ENCODE measurements around the gene TEAD1.

TEAD1 gene

DNA sequence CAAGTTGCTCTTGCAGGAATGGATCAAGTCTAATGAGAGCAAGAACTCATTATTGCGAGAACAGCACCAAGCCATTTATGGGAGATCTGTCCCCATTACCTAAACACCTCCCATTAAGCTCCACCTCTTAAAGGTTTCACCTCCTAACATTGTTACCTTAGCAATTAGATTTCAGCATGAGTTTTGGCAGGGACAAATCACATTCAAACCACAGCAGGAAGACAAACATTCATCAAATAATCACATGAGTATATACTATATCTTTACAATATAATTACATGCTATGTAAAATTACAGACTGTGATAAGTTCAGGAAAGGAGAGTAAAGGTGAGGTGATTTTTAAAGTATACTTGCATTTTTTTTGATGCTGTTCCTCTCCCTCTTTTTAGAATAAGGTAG, 6.6 kb upstream of the TEAD1 start:
- DNase-seq = no peak

DNA sequence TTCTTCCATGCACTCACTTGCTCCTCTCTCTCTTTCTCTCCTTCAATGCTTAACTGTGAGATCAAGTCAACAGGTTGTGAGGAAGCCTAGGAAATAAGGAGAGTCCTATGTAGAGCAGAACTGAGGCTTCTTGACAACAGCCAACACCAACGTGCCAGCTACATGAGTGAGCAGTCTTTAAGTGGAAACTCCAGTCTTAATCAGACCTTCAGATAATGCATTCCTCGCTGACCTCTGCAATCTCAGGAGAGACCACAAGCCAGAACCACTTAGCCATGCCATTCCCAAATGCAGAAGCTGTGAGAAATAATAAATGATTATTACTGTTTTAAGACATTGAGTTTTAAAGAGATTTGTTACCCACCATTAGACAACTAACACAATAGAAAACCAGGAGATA, 6.1 kb upstream of the TEAD1 start:
- DNase-seq = no peak

DNA sequence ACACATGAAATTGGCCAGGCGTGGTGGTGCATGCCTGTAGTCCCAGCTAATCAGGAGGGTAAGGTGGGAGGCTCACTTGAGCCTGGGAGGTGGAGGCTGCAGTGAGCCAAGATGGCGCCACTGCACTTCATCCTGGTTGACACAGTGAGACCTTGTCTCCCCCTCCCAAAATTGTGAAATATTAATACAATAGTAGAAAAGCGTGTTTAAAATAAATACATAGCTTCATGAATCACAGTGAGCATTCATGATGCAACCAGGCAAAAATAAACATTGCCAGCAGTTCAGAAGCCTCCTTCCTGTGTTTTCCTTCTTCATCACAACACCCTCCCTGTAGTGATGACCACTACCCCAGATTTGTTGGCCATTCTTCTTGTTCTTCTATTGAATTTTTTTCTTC, 4.3 kb upstream of the TEAD1 start:
- DNase-seq = no peak

DNA sequence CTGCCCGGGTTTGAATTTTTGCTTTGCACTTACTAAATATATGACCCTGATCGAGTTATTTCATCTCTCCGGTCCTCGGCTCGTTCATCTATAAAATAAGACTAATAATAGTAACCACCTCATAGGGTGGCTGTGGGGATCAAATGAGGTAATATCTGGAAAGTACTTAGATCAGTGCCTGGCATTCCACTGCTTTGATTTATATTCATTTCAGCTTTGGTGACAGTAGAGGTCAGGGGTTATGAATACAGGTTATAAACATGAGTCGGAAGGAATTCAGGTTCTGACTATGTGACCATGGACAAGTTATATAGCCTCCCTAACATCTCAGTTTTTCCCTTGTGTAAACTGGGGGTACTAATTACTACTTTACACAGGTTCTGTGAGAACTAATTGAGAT, 2.9 kb upstream of the TEAD1 start:
- no peak for DNase-seq

DNA sequence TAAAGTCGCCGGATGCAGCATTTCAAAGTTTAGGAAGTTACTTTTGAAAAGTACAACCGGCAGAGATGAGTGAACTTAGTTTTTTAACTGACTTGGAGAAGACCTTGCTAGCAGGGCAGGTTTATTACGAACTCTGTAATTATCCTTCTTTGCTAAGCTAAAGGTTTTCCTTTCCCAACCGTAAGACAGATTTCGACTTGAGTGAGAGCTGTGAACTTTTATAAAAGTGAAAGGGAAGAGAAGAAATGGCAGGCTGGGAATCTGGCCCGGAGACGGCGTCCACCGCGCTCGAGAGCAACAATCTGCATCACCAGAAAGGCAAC, 659 bp upstream of the TEAD1 start:
- no peak for DNase-seq

DNA sequence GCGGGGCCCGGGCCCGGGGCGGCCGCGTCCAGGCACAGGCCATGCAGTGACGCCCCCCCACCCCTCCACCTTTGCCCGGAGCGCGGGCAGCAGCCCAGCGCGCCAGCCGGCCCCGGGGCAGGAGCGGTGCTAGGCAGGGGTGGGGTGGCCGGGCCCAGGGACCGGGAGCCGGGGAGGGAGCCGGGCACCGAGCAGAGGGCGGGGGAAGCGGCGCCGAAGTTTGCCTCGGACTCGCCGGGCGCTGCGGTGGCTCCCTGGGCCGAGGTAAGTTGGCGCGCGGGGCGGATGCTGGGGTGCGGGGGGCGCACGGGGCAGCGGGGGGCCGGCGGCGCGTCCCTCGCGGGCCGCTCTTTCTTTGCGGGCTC, 332 bp downstream of the TEAD1 start:
- no peak for DNase-seq

DNA sequence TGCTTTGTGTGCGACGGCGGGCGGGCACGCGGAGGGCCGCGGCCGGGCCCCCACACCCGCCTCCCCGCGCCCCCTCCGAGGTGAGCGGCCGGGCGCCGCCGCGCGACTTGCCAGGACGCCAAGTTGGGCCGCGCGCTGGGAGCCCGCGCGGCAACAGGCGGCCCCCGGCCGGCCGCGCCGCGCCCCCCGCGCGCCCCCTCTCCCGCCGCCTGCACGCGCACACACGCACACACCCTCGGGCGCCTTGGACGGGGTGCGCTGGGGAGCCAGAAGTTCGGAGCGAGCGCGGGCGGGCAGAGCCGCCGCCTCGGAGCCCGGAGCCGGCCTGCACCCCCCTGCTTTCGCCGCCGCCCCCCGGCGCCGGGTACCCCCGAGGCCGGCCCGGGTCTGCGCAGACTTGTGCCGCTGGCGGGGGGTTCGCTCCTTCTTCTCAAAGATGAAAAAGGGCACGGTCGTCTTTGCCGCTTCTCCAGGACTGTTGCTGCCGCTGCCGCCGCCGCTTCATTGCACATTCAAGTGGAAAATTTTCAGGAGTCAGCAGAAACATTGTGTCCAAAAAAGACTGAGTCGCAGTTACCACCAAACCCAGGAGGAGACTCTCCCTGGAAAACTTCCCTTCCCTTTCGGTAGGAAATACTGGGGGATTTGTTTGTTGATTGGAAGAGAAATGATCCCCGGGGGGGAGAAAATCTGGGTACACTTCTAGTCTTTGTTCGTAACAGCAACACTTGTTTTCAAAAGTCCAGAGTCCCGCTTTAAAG, 895 bp downstream of the TEAD1 start:
- DNase-seq = no peak

DNA sequence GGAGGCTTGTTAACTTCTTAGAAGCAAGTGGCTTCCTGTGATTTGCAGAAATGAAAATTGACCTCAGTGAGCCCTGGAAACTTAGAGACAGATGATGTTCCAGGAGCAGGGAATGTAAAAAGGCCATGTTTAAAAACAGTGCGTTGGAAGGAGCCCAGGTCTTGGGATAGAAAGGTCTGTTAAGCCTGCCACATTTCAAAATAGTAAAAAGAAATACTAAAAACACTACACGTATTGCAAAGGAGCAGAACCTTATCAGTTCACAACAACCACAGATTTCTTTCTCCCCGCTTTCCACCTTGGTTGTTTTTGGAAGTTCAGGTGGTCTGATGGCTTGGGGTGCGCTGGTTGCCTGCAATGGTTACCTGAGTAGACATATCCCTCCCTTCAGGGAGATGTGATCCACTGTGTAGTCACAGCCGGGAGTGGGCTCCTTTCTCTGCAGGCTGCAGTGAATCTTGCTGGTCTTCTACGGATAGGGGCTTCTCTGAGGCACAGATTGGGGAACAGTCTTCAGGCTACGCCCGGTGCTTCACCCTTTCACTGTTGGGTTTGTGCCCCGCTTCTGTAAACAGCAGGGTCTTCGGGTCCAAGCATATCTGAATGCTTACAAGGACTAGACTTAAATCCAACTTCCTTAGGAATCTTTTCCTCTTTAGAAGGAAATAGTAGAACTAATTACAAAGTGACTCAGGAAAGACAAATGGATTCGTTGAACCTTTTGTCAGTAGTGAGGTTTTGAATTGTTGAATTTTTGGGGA, 1.9 kb downstream of the TEAD1 start:
- no peak for DNase-seq

DNA sequence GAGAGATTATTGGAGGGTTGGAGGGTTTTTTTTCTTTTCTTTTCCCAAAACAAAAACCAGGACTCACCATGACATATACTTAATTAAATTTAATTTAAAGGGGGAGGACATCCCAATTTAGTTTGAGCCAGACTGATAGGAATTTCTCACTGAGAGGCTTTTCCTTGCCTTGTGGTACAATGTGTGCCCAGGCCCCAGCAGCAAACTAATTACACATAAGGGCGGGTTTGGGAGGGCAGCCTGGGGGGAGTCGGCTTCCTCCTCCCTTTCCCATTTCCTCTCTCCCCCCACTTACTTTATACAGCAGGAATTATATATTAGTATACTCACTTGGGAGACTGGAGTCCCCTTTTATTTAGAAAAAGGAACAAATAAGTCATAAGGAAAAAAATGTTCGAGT, 2.9 kb downstream of the TEAD1 start:
- no peak for DNase-seq

DNA sequence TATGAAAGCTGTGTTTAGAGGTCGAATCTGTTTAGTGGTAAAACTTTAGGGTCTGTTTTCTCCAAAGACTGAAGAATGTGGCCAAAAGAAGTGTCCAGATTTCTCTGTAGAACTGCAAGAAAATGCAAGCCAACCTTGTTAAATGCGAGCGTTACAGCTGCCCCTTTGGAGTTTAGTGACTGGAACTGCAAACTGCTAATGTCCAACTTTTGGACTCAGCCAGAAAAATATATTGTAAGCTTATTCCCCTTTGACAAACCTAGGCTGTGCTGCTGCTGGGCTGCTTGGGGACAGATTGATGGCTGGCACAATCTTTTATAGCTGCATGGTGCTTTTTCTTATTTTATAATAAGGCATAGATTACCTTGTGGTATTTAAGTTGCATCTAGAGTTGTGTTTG, 3.9 kb downstream of the TEAD1 start:
- DNase-seq = no peak

DNA sequence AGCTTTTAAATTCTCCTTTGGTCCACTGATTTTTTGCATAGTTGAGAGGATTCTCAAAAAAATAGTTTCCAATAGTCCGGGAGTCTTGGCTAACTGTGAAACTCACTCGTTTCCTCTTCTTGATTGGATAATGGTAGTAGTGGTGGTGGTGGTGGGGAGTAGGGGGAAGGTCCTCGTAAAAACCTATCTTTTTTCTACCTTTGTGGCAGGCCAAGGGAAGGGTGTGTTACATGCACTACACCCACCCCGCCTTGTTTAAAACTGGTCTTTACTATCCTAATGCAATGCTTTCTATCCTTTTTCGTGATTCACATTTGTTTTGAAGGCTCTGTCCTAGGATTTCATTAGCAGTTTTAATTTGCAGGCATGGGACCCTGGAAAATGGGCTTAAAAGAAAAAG, 4.8 kb downstream of the TEAD1 start:
- DNase-seq = no peak

DNA sequence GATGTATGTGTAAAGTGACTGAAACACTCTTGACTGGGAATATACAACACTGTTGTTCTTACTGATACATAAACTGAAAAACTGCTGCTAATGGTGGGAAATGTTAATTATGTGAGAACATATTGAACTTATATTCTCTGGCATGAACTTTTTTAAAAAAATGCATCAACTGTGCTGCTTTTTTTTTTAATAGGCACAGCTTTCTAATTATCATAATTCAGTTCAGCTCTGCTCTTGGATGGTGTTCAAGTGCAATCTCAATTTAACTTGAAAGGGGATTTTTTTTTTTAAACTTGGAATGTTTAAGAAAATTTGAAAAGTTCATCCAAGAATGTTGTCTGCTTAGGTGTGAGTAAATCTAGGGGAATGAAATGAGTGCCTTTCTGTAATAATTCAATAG, 5.2 kb downstream of the TEAD1 start:
- DNase-seq = no peak

DNA sequence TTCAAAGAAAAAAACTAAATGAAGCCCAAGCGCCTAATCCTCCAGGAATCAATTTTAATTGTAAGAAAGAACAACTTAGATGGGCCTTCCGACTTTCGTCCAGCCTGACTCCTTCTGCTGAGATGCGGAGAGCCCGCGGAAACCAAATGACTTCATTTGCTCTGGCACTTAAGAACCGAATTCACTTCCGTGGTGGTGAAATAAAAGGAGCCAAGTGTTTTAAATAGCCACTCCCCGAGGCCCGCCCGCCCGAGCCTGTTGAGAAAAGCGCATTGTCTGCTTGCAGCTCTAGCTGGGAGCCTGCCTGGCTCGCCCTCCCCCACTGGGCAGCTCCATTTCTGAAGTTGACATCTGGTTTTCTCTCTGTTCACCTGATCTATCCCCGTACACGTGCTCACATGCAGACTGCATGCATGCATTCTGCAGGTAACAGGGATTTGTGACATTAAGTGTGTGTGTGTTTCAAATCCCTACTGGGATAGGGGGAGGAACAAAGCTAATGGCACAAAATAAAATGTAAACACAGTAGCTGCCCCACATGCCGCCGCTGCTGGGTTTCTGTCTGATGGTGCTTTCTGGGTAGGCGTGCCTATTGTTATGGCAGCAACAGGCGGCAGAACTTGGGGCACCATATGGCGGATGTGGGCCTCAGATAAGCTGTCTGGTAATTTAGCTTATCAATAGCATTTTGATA, 6.2 kb downstream of the TEAD1 start:
- peak; percentile 32 for DNase-seq

DNA sequence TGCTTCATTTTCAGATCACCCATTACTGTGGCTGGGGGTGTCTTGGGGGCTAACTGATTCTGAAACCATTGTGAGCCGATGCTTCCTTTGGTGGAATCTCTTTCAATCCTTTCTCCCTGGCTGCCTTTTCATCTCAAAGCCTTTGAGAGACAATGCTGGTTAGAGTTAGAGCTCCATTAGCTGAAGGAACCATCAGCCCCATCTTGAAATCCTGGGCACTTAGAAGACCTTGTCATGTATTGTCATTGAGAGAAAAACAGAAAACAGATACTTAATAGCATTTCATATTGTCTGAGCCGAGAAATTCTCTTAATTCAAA, 6.7 kb downstream of the TEAD1 start:
- DNase-seq = no peak

DNA sequence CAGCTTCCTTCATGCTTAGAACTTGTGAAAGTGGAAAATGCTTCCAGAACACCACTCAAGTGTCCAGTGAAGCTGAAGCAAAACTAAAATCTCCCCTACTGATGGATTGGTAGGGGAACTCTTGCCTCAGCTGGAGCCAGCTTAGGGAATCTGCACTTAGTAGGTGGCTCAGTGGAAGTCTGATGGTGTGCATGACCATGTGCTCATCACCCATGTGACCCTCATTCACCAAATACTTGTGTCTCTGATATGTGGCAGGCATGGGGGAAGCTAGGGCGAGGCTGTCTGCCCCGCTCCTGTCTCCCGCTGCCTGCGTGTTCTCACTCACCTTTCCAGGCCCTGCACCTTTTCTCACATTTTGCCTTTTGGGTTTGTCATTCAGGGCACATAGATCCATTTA, 7.2 kb downstream of the TEAD1 start:
- no peak for DNase-seq

DNA sequence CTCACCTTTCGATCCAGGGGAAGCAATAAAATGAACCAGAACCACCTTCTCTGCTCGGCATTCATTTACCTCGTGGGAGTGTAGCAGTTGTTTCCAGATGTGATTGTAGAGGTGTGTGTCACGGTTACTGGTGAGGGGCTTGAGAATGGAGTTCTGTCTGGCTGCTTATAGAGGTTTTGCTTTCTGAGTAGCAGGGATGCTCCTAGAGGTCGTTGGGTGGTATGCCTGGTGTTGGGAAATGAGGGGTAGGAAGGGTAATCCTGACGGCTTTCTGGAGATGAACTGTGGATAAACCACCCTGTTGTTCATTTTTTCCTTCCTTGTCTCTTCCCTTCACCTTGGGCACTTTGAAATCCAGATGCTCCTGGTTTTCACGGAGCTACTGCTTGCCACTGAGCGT, 8.1 kb downstream of the TEAD1 start:
- DNase-seq = no peak

DNA sequence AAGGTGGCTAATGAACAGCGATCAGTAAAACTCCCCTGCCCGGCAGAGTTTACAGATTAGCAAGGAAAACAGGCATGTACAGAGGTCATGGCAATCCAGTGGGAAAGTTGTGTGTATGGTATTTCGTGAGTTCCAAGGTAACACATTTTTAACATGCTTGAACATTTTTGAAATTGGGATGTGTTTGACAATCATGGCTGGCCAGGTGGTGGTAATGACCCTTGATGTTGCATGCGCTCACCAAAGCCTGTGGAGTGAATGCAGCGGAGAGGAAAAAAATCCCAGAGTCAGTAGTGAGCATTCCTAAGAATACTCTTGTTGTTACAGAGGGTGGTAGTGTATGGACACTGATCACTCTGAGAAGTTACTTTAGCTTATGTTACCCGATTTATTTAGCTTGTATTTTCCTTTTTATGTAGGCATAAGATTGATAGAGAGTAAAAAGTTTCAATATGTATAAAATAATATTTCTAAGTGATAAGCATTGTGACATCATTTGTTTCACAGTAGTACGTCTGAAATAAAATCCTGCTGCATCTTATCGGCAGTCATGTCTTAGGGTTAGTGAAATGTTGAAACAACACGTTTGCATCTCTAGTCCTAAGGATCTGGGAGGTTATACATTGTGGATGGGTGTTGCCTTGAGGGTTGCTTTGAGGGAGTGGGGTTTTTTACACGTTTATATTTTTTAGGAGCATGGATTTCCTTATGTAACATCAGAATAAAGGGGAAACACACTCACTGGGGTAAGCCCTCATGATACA, 8.7 kb downstream of the TEAD1 start:
- no peak for DNase-seq

DNA sequence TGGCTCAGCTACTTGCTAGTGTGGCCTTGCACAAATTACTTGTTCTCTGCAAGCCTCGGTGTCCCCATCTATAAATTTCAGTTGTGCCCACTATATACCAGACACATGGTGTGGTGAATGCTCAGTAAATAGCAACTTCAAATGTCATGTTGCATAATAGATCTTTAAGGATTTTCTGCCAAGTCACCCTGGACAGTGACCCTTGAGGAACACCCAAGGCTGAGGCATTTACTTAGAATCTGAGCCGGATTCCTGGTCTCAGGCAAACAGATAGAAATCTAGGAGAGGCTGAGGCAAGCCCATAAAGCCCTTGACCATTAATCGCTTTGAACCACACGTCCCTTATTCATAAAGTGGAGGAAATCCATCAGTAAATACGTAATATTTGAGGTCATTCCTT, 9.7 kb downstream of the TEAD1 start:
- DNase-seq = peak; percentile 21

DNA sequence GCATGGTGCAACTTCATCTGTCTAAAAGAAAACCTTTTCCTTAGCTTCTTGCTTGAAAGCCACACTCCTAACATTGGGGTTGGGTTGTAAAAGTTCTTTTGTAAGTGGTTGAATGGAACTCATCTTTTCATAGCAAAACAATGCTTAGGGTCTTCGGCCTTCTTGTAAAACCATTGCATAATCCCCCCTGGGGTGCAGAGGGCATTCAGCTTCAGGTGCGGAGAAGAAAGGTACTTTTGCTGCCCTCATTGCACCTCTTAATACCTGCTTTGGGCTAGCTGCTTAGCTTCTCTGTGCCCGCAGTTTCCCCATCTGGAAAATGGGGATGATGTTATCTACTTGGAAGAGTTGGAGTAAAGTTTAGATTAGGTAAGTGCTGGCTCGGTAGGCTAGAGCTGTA, 10.1 kb downstream of the TEAD1 start:
- DNase-seq = no peak

DNA sequence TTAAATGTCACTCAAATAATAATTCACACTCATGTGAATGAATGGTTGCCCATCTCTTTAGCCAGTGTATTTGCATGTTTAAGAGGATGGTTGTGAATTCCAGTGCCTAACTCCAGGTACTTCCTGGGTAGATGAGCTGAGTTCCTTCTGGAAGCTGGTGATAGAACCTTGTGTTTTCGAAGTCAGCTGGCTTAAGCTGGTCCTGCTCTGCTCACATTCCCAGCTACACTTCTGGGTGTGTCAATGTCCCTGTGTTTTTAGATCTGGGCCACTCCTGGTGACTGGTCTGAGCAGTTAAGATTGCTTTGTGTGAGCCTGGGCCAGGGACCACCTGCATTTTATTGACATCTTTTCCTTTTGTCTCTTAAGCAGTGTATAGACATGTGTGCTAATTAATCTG, 10.6 kb downstream of the TEAD1 start:
- no peak for DNase-seq

DNA sequence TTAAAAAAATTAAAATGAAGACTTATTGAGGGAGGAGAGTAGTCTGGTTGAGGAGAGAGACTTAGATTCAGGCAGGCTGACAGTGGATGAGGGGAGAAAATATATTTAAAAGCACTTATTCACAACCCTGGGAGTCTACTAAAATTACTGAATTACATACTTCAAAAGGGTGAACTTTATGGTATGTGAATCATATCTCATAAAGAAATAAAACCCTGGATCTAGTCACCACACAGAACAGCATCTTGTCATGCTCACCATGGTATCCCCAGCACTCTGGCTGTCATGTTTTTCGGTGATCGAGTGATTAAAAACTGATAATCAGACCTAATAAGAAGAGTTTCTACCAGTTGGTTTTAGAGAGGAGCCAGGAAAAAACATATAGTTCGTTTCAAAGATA, 11.0 kb downstream of the TEAD1 start:
- DNase-seq = no peak

DNA sequence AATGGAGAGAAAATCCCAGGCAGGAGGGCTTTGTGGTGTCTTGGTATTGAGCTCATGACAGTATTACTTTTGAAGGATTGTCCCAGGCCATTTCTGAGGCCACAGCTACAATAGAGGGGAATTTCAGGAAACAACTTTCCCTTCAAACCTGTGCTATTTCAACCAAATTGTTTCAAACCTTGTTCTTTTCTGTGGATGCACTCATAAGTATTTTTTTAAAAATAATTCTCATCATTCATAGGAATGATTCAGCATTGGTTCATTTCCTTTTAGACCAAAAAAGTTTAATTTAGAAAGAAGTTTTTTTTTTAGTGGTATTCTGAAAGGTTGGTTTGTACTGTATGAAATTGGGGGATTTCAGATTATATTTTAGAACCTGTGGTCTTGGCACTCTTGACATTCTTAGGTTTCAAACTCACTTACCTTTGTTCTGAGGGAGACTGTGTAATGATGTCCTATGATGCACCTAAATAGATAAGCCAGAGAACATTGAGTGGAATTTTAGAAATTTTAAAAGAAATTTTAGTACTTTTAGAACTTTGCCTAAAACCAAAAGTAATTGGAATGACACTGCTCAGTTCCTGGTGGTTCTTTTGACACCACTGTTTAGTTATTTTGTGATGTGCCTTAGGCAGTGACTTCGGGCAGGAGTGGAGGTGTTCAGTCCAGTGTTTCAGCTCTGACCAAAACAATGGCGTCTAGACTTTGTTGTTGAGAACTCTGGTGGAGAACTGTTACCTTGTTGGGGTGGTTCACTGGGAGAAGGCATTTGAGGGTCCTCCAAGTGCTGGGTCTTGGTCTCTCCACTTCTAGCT, 12.2 kb downstream of the TEAD1 start:
- no peak for DNase-seq

DNA sequence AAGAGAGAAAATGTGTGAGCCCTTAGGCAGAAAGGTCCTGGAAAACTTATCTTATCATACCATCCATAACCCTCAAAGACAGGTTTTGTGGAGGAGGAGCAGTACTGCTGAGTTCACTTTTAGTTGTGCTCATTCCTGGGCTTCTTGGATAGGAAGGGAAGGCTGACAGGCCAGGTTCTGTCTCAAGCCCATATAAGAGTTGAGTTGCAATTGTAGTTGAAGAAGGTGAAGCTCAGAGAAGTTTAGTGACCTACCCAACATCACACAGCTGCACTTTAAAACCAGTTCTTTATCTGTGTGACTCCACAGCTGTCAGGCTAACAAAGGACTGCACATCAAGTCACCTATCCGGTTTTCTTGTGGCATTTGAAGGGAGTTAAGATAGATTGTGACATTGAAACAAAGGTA, 13.0 kb downstream of the TEAD1 start:
- DNase-seq = no peak

Measured in OCI-M1 (cell line).